Measurements from ENCODE around the gene EFCAB8.

The EFCAB8 gene

GRCh38 chr20:32991383-32991782 lies 132.7 kb downstream of the EFCAB8 start:
- DNase-seq = no peak

DNA sequence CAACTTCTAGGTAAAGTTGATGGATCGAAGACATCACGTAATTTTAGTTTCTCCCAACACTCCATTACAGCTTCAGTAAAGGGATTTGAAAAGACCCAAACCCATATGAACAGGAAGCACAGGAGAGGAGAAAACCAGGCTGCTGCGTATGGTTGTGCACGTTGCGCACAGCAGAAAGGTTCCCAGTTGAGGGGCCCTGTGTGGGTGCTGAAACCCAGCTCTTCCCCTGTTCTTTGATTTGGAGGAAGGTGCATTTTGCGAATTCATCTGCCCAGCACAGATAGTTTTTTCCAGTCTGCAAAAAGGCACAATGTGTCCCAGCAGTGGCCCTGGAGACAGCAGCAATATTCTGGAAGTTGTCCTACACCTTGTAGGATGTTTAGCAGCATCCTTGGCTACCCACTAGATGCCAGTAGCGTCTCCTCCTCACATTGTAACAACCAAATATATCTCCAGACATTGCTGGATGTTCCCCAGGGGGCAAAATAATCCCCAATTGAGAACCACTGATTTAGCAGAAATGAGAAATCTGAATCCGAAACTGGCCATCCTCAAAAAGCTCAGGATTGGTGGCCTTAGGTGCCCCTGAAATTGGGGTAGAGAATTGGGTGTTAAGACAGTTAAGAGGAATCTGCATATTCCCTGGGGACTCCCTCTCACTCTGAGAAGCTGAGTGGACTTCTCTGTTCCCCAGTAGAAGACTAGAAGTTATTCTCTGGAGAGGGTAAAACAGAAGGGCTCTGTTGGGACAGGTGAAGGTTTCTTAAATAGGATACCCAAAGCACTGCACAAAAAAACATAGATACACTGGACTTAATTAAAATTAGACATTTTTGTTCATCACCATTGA lies 133.3 kb downstream of the EFCAB8 start:
- DNase-seq = no peak

GRCh38 chr20:32993496-32994050 lies 134.8 kb downstream of the EFCAB8 start:
- no peak for DNase-seq

- DNase-seq = no peak
Observed at GRCh38 chr20:32995802-32996201, 137.1 kb downstream of the EFCAB8 start.

GRCh38 chr20:32997431-32997830 lies 138.7 kb downstream of the EFCAB8 start:
- no peak for DNase-seq

- no peak for DNase-seq
Observed at GRCh38 chr20:32999603-33000250, 141.0 kb downstream of the EFCAB8 start.

GRCh38 chr20:33000802-33001466 lies 142.2 kb downstream of the EFCAB8 start:
- DNase-seq = no peak

GRCh38 chr20:33002087-33002808 lies 143.5 kb downstream of the EFCAB8 start:
- no peak for DNase-seq

- no peak for DNase-seq
Observed at GRCh38 chr20:33004141-33004751, 145.5 kb downstream of the EFCAB8 start, which contains the start of gene SUN5. TSS of gene SUN5 (minus strand) at chr20:33004433. CDS start at chr20:33004340, 93 bp downstream.

DNA sequence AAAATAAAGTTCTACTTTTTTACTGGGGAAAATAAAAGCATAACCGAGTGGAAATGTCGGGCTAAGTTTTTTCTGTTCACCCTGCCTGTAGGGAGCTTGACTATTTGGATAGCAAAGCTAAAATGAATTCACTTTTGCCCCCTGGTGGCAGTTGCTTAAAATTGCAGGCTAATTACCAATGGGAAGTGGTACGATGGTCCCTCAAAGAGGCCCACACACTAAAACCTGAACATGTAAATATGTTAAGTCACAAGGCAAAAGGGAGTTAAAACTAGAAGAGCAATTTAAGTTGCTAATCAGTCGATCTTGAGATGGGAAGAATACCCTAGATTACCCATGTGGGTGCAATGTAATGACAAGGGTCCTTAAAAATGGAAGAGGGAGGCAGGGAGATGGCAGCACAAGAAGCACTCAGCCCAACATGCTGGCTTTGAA lies 146.4 kb downstream of the EFCAB8 start:
- DNase-seq = peak; percentile 55

GRCh38 chr20:33005908-33006775 lies 147.4 kb downstream of the EFCAB8 start:
- no peak for DNase-seq

DNA sequence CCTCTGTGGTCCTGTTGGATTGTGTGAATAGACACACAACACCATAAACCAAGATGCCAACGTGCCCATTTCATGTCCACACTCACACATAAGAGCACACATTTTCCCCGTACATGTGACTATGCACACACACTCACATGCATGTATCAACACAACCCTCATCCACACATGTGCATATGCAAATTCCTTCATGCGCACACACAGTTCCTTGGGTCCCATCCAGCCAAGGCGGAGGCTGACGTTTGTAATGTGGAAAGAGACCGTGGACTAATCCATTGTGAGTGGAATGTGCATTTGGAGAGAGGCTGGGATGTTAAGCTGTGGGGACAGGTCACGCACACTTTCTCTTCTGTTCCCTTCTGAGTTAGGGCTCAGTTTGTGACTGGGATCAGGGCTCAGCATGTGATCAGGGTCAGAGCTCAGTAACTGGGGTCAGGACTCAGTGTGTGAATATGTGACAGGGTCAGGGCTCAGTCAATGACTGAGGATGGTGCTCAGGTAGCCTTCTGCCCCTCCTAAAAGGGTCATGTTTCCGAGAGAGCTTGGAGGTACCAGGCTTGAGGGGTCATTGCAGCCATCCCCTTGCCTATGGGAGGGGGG lies 148.2 kb downstream of the EFCAB8 start:
- no peak for DNase-seq

GRCh38 chr20:33007376-33008335 lies 148.9 kb downstream of the EFCAB8 start, which contains the start of gene BPIFB2:
TSS of gene BPIFB2 (plus strand) at chr20:33007704. CDS start at chr20:33008575, 871 bp downstream.
- no peak for DNase-seq

- DNase-seq = no peak
Observed at GRCh38 chr20:33008336-33009213, 149.9 kb downstream of the EFCAB8 start.

GRCh38 chr20:33009214-33010132 lies 150.8 kb downstream of the EFCAB8 start:
- DNase-seq = no peak

- DNase-seq = no peak
Observed at GRCh38 chr20:33010133-33010504, 151.4 kb downstream of the EFCAB8 start.
